DMS79 treated with DMSO at 0.1 percent for 48 hours (cell line): Measurements from ENCODE around the gene NPIPB8.
"Not testable (repeated sequence)": the region's sequence is repeated elsewhere in the genome, so short reads cannot be mapped to it uniquely, and the experiment has no call there.

Experiments used
- DNase-seq: peaks from one replicate; lab custom pipeline; 2025; lab: John Stamatoyannopoulos, UW

Gene NPIPB8

GRCh38 chr16:28636093-28636823, 1.6 kb upstream of the NPIPB8 start:
- DNase-seq = not testable (repeated sequence)

- DNase-seq = not testable (repeated sequence)
These were observed 494 bp downstream of the NPIPB8 start for GRCh38 chr16:28638359-28638758.

DNA sequence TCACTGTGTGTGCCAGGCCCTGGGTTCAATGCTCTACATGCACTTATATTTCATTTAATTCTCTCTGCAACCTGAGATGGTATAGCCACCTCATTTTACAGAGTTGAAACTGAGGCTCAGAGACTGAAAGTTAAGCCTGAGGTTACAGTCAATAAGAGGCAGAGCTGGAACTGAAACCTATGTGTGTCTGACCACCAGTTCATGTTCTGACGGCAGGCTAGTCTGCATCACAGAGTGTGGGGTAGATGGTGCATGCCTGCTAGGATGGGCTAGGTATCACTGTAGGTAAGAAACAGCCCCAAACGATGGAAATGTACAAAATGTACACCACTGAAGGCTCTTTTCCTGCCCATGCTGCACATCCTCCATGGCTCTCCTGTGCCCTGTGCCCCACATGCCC, 2.1 kb downstream of the NPIPB8 start:
- DNase-seq = not testable (repeated sequence)

- DNase-seq = not testable (repeated sequence)
These were observed 28.4 kb downstream of the NPIPB8 start for GRCh38 chr16:28666264-28666663.

GRCh38 chr16:28667480-28667879, 29.6 kb downstream of the NPIPB8 start:
- not testable (repeated sequence) for DNase-seq

DNA sequence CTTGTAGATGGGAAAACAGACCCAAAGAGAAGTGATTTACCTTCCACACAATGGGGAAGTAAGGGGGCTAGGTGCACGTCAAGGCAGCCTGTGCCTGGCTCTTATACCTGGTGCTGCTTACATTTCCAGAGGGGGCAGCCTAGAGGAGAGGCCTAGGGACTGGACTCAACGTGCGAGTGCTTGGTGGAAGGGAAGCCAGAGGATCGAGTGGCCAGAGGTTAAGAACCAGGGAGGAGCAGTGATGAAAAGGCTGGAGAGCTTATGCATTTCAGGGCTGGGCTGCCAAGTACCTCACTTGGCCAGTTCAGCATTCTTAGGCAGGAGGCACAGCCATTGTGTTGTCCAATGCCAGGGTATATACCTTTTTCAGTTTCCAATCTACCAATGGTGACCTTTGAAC, 30.3 kb downstream of the NPIPB8 start:
- DNase-seq = not testable (repeated sequence)

DNA sequence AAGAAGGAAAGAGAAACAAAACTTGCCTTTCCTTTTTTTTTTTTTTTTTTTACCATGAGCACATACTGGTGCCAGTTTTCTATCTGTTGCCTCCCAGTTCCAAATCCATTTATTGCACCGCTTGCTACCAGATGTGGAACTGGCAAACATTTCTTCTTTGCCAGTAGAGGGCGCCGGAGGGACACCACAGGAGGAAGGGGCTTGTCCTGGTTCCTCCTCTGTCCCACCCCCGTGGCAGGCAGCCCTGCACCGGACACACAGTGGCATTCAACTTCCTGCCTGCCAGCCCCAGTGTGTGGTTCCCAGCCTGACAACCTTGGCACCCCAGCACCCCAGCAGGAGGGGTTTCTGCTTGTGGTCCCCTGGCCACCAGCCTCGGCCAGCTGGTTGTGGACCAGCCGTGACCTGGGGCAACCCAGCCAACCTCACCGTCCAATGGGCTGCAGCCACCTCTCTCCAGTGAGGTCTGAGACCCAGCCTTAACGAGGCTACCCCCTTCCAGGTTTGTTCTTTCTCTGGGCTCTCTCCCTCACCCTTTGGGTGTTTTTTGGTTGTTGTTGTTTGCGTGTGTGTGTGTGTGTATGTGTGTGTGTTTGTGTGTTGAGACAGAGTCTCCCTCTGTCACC, 50.6 kb downstream of the NPIPB8 start:
- not testable (repeated sequence) for DNase-seq

- DNase-seq = not testable (repeated sequence)
These were observed 51.6 kb downstream of the NPIPB8 start for GRCh38 chr16:28689425-28689824.

DNA sequence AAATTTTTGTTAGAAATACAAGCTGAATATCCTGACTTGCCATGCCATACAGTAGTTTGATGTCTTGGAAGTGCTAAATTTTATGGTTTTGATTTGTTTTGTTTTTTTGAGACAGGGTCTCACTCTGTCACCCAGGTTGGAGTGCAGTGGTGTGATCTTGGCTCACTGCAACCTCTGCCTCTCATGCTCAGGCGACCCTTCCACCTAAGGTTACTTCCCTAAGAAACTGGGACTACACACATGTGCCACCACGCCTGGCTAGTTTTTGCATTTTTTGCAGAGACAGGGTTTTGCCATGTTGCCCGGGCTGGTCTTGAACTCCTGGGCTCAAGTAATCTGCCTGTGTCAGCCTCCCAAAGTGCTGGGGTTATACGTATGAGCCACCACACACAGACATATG, 53.9 kb downstream of the NPIPB8 start:
- DNase-seq = not testable (repeated sequence)

DNA sequence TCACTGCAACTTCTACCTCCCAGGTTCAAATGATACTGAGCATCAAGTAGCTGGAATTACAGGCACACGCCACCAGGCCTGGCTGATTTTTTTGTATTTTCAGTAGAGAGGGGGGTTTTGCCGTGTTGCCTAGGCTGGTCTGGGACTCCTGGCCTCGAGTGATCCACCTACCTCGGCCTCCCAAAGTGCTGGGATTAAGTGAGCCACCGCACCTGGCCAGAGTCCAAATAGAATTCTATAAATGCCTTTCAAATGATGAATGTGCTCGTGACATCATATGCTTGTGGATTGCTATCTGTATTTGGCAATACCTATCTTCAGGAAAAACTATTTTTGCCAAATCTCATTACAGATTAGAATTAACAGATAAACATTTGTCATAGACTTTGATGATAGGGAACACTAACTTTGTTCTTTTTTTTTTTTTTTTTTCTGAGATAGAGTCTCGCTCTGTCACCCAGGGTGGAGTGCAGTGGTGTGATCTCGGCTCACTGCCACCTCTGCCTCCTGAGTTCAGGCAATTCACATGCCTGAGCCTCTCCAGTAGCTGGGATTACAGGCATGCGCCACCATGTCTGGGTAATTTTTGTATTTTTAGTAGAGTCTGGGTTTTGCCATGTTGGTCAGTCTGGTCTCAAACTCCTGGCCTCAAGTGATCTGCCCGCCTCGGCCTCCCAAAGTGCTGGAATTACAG, 55.5 kb downstream of the NPIPB8 start:
- DNase-seq = not testable (repeated sequence)

- not testable (repeated sequence) for DNase-seq
These were observed 61.9 kb downstream of the NPIPB8 start for GRCh38 chr16:28699792-28700191.

DNA sequence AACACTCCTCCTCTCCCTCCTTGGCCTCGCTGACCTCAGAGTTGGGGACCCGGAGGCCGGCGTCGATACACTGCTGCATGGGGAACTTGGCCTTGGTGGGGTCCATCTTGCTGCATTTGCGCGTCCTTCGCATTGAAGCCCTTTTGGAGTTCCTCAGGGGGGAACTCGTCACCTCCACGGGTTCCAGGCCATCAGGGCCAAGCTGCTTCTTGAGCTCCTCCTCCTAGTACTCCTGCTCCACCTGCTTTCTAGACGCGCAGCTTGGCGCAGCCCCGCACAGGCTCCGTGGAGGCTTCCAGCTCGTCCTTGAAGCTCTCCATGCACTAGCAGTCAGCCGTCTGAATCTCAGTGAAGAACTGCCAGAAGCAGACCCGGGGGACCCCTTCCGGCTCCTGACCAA, 62.5 kb downstream of the NPIPB8 start:
- DNase-seq = not testable (repeated sequence)

GRCh38 chr16:28701384-28701783, 63.5 kb downstream of the NPIPB8 start:
- not testable (repeated sequence) for DNase-seq

DNA sequence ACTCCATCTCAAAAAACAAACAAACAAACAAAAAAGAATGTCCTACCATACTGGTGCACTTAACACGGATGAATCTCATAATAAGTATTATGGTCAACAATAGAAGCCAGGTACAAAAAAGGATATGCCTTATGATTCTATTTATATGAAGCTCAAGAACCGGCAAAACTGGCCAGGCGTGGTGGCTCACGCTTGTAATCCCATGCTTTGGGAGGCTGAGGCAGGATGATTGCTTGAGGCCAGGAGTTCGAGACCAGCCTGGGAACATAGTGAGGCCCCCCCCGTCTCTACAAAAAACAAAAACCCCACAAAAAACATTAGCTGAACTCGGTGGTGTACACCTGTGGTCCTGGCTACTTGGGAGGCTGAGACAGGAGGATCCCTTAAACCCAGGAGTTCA, 66.4 kb downstream of the NPIPB8 start:
- not testable (repeated sequence) for DNase-seq
